Right lobe of liver (tissue), 6 donors: Measurements from ENCODE around the gene ZNF592. TPM values are rescaled to one million over a fixed set of nuclear protein-coding genes. Genes with fewer than 3 reads are reported as not detected.
A peak's percentile ranks its signal among the peaks of the same experiment; 100 is the strongest.

ENCODE experiments used
- ATAC-seq, 4 donors: fragments of 200-7000 bp; cut with Tn5 transposase; one replicate each; pipeline ENCODE4 v1.9.1; 2020; ENCODE audit warnings: mild to moderate bottlenecking in 4 of 4, moderate library complexity in 4 of 4
- DNase-seq, 3 donors: peaks; one replicate each; pipeline ENCODE4 v3.0.0-alpha.2; 2020
- H3K27ac ChIP-seq, 3 donors: fragments of 200-600 bp; one replicate each; pipeline ENCODE4 v1.8.0; 2022
- H3K27me3 ChIP-seq, 2 donors: fragments of 200-600 bp; one replicate each; pipeline ENCODE4 v1.8.0; 2022
- H3K36me3 ChIP-seq, 4 donors: fragments of 200-600 bp; sonication (generic) in 1 of 4; one replicate each; pipeline versions ENCODE4 v1.5.1 to v1.8.0; 2017 to 2022; ENCODE audit warnings: control low read depth in 1 of 4
- H3K4me1 ChIP-seq, 4 donors: fragments of 200-600 bp; sonication (generic) in 1 of 4; one replicate each; pipeline versions ENCODE4 v1.5.1 to v1.8.0; 2017 to 2022; ENCODE audit warnings: control low read depth in 1 of 4
- H3K4me3 ChIP-seq, 3 donors: fragments of 200-600 bp; one replicate each; pipeline ENCODE4 v1.8.0; 2022
- H3K9me3 ChIP-seq, 4 donors: fragments of 200-600 bp; sonication (generic) in 1 of 4; one replicate each; pipeline versions ENCODE4 v1.5.1 to v1.8.0; 2017 to 2022; ENCODE audit warnings: control low read depth in 1 of 4
- CTCF ChIP-seq, 4 donors: fragments of 200-600 bp in 3 of 4; fragments of 450-650 bp in 1 of 4; IDR thresholded peaks; one replicate each; pipeline versions ENCODE4 v1.5.1 to v1.8.0; 2016 to 2022; ENCODE audit warnings: antibody characterized with exemption in 4 of 4, mild to moderate bottlenecking in 2 of 4
- POLR2A ChIP-seq: fragments of 450-650 bp; IDR thresholded peaks from one replicate; pipeline ENCODE4 v1.6.1; 2017; ENCODE audit warnings: antibody characterized with exemption, mild to moderate bottlenecking
- WGBS: methylation state at CpG from one replicate; pipeline ENCODE4 v1.1.6; 2018; ENCODE audit warnings: low coverage, low lambda C conversion rate; ENCODE audit not compliant: insufficient coverage; ENCODE audit errors: missing lambda C conversion rate; 5-methylcytosine and 5-hydroxymethylcytosine counted together
- intact Hi-C, 2 donors: fragments of 100-400 bp; cut with DNase I; formaldehyde crosslinking; loops; one replicate each; pipeline versions ENCODE4 v1.11.2 to v1.14.1; 2022
- total RNA-seq, 6 experiments: library from RNA; depleted of rRNA in 2 of 6; stranded (reverse); fragments of >200 nt in 2 of 6; fragmentation: NEBNext Ultra II Directional in 3 of 6; extraction: Animal tissue kit (Norgen Biotek cat#: 25700) in 3 of 6; gene quantifications; one replicate each; pipeline versions ENCODE4 v1.1.0 to v1.2.4, GENCODE V29; 2016 to 2023
- donor health status: DM: no; HTN: yes; CAD: no.
- donor health status: DM: no; HTN: no; CAD: no.
- donor health status: DM: no; HTN: no; CAD: no.
- donor health status: DM: no; HTN: yes; CAD: no.
- donor health status: DM: no; HTN: yes; CAD: no.

The ZNF592 gene
- total RNA-seq, 6 experiments from 2014 or later = 10.8 to 13.2 (median 12.1) TPM

GRCh38 chr15:84762840-84763572 is 14.6 kb downstream of the ZNF592 start:
- H3K27ac ChIP-seq = peak overlapping the region; percentile 10 to 87 (median 86)
- peak overlapping the region in 2 of 3 donors; percentile 5 to 22 for H3K4me3 ChIP-seq
- no peaks in the 10 kb centered on the region for H3K27me3 ChIP-seq
- TF ChIP-seq CTCF (IDR thresholded peaks at IDR 0.05) (no peak), POLR2A (no peak)
- ATAC-seq (peak; percentile 81 to 94 (median 92)), DNase-seq (peak in 1 of 3 donors; percentile 80)
- no peaks in the 10 kb centered on the region for H3K9me3 ChIP-seq
- peaks cover 0 to 6% (median 2%) of the 10 kb centered on the region in 4 donors for H3K36me3 ChIP-seq
- intact Hi-C loops = no loop called here
- H3K4me1 ChIP-seq = peaks cover 0 to 67% (median 32%) of the 10 kb centered on the region in 4 donors
- WGBS = 65% methylated on average over 2 of the region's 3 CpGs

GRCh38 chr15:84764585-84764984 is 16.2 kb downstream of the ZNF592 start:
- no peaks in the 10 kb centered on the region for H3K27me3 ChIP-seq
- H3K27ac ChIP-seq = peak overlapping the region in 2 of 3 donors; percentile 86 to 87
- TF ChIP-seq POLR2A (no peak), CTCF (IDR thresholded peaks at IDR 0.05) (no peak)
- H3K9me3 ChIP-seq = no peaks in the 10 kb centered on the region
- WGBS = 84% methylated on average over 3 of the region's 3 CpGs
- H3K36me3 ChIP-seq = peaks cover 0 to 18% (median 6%) of the 10 kb centered on the region in 4 donors
- intact Hi-C loops = no loop called here
- peaks cover 0 to 51% (median 24%) of the 10 kb centered on the region in 4 donors for H3K4me1 ChIP-seq
- no peak overlapping the region for H3K4me3 ChIP-seq
- no peak for ATAC-seq
- no peak for DNase-seq

GRCh38 chr15:84764989-84765388 is 16.6 kb downstream of the ZNF592 start:
- whole genome bisulfite sequencing = 100% methylated on average over 1 of the region's 1 CpG
- intact Hi-C loops = no loop called here
- TF ChIP-seq POLR2A (no peak), CTCF (IDR thresholded peaks at IDR 0.05) (no peak)
- H3K4me1 ChIP-seq = peaks cover 0 to 48% (median 22%) of the 10 kb centered on the region in 4 donors
- peaks cover 0 to 18% (median 6%) of the 10 kb centered on the region in 4 donors for H3K36me3 ChIP-seq
- H3K27ac ChIP-seq = no peak overlapping the region
- ATAC-seq (no peak), DNase-seq (no peak)
- H3K4me3 ChIP-seq = no peak overlapping the region
- no peaks in the 10 kb centered on the region for H3K9me3 ChIP-seq
- no peaks in the 10 kb centered on the region for H3K27me3 ChIP-seq

GRCh38 chr15:84765675-84766074 is 17.3 kb downstream of the ZNF592 start:
- Histone ChIP-seq H3K4me1 (peaks cover 0 to 42% (median 19%) of the 10 kb centered on the region in 4 donors), H3K36me3 (peaks cover 0 to 18% (median 6%) of the 10 kb centered on the region in 4 donors), H3K27me3 (no peaks in the 10 kb centered on the region), H3K27ac (no peak overlapping the region), H3K9me3 (no peaks in the 10 kb centered on the region), H3K4me3 (no peak overlapping the region)
- TF ChIP-seq POLR2A (no peak), CTCF (IDR thresholded peaks at IDR 0.05) (no peak)
- 90% methylated on average over 4 of the region's 4 CpGs for WGBS
- intact Hi-C loops = no loop called here
- DNase-seq (no peak), ATAC-seq (no peak)
